IMR-90 (cell line): ENCODE measurements around the gene DBN1. TPM values are rescaled to one million over a fixed set of nuclear protein-coding genes. Genes with fewer than 3 reads are reported as not detected.
A peak's percentile ranks its signal among the peaks of the same experiment; 100 is the strongest.

Experiments used
- ATAC-seq: fragments of 200-7000 bp; cut with Tn5 transposase; 2 replicates; pipeline ENCODE4 v1.9.1; 2020; ENCODE audit warnings: low read depth, mild to moderate bottlenecking, moderate library complexity
- BruUV-seq: library from RNA; stranded (reverse); fragments of 400-500 nt; replicated peaks from 2 replicates; lab custom pipeline; 2021; lab: Mats Ljungman, UMichigan
- CTCF ChIA-PET: fragments of 300-600 bp; formaldehyde crosslinking; extraction: SDS; loops from one replicate; lab custom pipeline; 2021; ENCODE audit warnings: antibody characterized with exemption; lab: Yijun Ruan, JAX
- POLR2A ChIA-PET: fragments of 300-600 bp; sonication (Branson Sonifier 250); formaldehyde crosslinking; loops from one replicate; lab custom pipeline; 2022; ENCODE audit warnings: antibody characterized with exemption; ENCODE audit not compliant: unreplicated experiment; lab: Charles Lee
- DNase-seq: peaks from one replicate; pipeline ENCODE4 v3.0.0; 2013
- H2AFZ ChIP-seq: replicated peaks from 2 replicates; pipeline ENCODE3; 2013; ENCODE audit warnings: low read length, mild to moderate bottlenecking; ENCODE audit not compliant: poor library complexity
- H2AK5ac ChIP-seq: 2 replicates; pipeline ENCODE4 v1.6.1; 2013; ENCODE audit warnings: low read depth, low read length, inconsistent platforms
- H2AK9ac ChIP-seq: replicated peaks from 2 replicates; pipeline ENCODE3; 2013; ENCODE audit warnings: mild to moderate bottlenecking, low read depth, low read length, moderate library complexity; ENCODE audit not compliant: poor library complexity
- H2BK120ac ChIP-seq: 2 replicates; pipeline ENCODE4 v1.6.1; 2013; ENCODE audit warnings: low read depth, low read length, inconsistent platforms
- H2BK15ac ChIP-seq: 3 replicates; pipeline ENCODE4 v1.6.1; 2013; ENCODE audit warnings: low read depth, low read length, inconsistent platforms
- H2BK20ac ChIP-seq: 2 replicates; pipeline ENCODE4 v1.6.1; 2013; ENCODE audit warnings: low read depth, mild to moderate bottlenecking, inconsistent platforms, low read length, moderate library complexity
- H2BK5ac ChIP-seq: 2 replicates; pipeline ENCODE4 v1.6.1; 2013; ENCODE audit warnings: mild to moderate bottlenecking, low read depth, low read length, inconsistent platforms; ENCODE audit not compliant: poor library complexity, severe bottlenecking
- H3K14ac ChIP-seq: replicated peaks from 2 replicates; pipeline ENCODE4 v1.6.1; 2013; ENCODE audit warnings: low read depth, low read length, inconsistent platforms
- H3K18ac ChIP-seq: 2 replicates; pipeline ENCODE4 v1.6.1; 2013; ENCODE audit warnings: low read depth, low read length, control low read depth
- H3K23ac ChIP-seq: 2 replicates; pipeline ENCODE4 v1.6.1; 2013; ENCODE audit warnings: low read depth, low read length, inconsistent platforms
- H3K27ac ChIP-seq: 2 replicates; pipeline ENCODE4 v1.5.1; 2013; ENCODE audit warnings: mild to moderate bottlenecking, control low read depth, low read length; ENCODE audit not compliant: insufficient read depth
- H3K27me3 ChIP-seq: 2 replicates; pipeline ENCODE4 v1.6.1; 2013; ENCODE audit warnings: low read length; ENCODE audit not compliant: control insufficient read depth, insufficient read depth
- H3K36me3 ChIP-seq: 2 replicates; pipeline ENCODE4 v1.6.1; 2013; ENCODE audit warnings: low read length, mixed read lengths; ENCODE audit not compliant: control insufficient read depth, insufficient read depth
- H3K4ac ChIP-seq: 2 replicates; pipeline ENCODE4 v1.6.1; 2013; ENCODE audit warnings: low read depth, low read length, inconsistent platforms
- H3K4me1 ChIP-seq: 2 replicates; pipeline ENCODE4 v1.6.1; 2013; ENCODE audit warnings: low read length, mixed read lengths; ENCODE audit not compliant: control insufficient read depth, insufficient read depth
- H3K4me2 ChIP-seq: 2 replicates; pipeline ENCODE4 v1.6.1; 2013; ENCODE audit warnings: low read depth, mild to moderate bottlenecking, control low read depth, low read length, moderate library complexity
- H3K4me3 ChIP-seq: 2 replicates; pipeline ENCODE4 v1.5.1; 2013; ENCODE audit warnings: low read depth, mild to moderate bottlenecking, control low read depth, low read length, moderate library complexity; ENCODE audit not compliant: insufficient read depth
- H3K56ac ChIP-seq: 2 replicates; pipeline ENCODE4 v1.6.1; 2013; ENCODE audit warnings: low read length, inconsistent platforms; ENCODE audit not compliant: insufficient read depth; ENCODE audit errors: extremely low read depth
- H3K79me1 ChIP-seq, 2 experiments: 2 replicates each; pipeline ENCODE4 v1.6.1; 2013; ENCODE audit warnings: low read length in 2 of 2, inconsistent platforms in 1 of 2, low read depth in 1 of 2
- H3K9ac ChIP-seq: 2 replicates; pipeline ENCODE4 v1.6.1; 2013; ENCODE audit warnings: low read depth, low read length, control low read depth
- H3K9me1 ChIP-seq: 2 replicates; pipeline ENCODE4 v1.6.1; 2013; ENCODE audit warnings: low read length, inconsistent platforms; ENCODE audit not compliant: insufficient read depth
- H3K9me3 ChIP-seq: 2 replicates; pipeline ENCODE4 v1.6.1; 2013; ENCODE audit warnings: low read length; ENCODE audit not compliant: control insufficient read depth, insufficient read depth
- H4K20me1 ChIP-seq: 2 replicates; pipeline ENCODE4 v1.6.1; 2013; ENCODE audit warnings: low read length, inconsistent platforms; ENCODE audit not compliant: insufficient read depth
- H4K5ac ChIP-seq: 2 replicates; pipeline ENCODE4 v1.6.1; 2013; ENCODE audit warnings: mild to moderate bottlenecking, low read depth, low read length, control low read depth
- H4K8ac ChIP-seq, 2 experiments: 2 replicates each; pipeline ENCODE4 v1.6.1; 2013; ENCODE audit warnings: low read depth in 2 of 2, low read length in 2 of 2, control low read depth in 1 of 2, inconsistent platforms in 1 of 2
- H4K91ac ChIP-seq: 2 replicates; pipeline ENCODE4 v1.6.1; 2013; ENCODE audit warnings: low read depth, low read length, inconsistent platforms; ENCODE audit not compliant: insufficient read depth
- FOS ChIP-seq: fragments of 150-350 bp; IDR thresholded peaks from 2 replicates; pipeline ENCODE4 v1.6.1; 2016; ENCODE audit warnings: low read depth, low read length
- POLR2A ChIP-seq: IDR thresholded peaks from 2 replicates; pipeline ENCODE4 v1.6.1; 2012; ENCODE audit warnings: mild to moderate bottlenecking, low read depth, low read length
- RCOR1 ChIP-seq: IDR thresholded peaks from 2 replicates; pipeline ENCODE4 v1.6.1; 2012; ENCODE audit warnings: mild to moderate bottlenecking, low read length, improper control_type of control experiment; ENCODE audit not compliant: insufficient replicate concordance
- SMC3 ChIP-seq: fragments of 150-350 bp; IDR thresholded peaks from 2 replicates; pipeline ENCODE4 v1.6.1; 2016; ENCODE audit warnings: low read depth, mild to moderate bottlenecking, antibody characterized with exemption, low read length, moderate library complexity
- WGBS, 2 experiments: methylation state at CpG; one replicate each; pipeline versions ENCODE4 v1.1.5 to v1.1.7; 2013; ENCODE audit warnings: missing lambda C conversion rate in 2 of 2; ENCODE audit not compliant: insufficient read length in 1 of 2; ENCODE audit errors: extremely low coverage in 2 of 2; 5-methylcytosine and 5-hydroxymethylcytosine counted together
- dilution Hi-C: fragments of 300-500 bp; cut with HindIII; formaldehyde crosslinking; loops from one replicate; pipeline ENCODE4 v1.14.3; 2018; ENCODE audit warnings: low sequenced_read_pairs; ENCODE audit not compliant: unreplicated experiment
- in situ Hi-C: fragments of 300-500 bp; cut with MboI; formaldehyde crosslinking; loops from 3 replicates; pipeline ENCODE4 v1.14.3; 2019; ENCODE audit warnings: low sequenced_read_pairs, inconsistent platforms, mixed read lengths
- intact Hi-C: fragments of 100-400 bp; cut with micrococcal nuclease; formaldehyde crosslinking; loops from 2 replicates; pipeline ENCODE4 v1.10.0; 2022
- polyA plus RNA-seq, 3 experiments: library from polyadenylated mRNA; depleted of rRNA; stranded (reverse); fragments of >200 nt; gene quantifications; 2 replicates each; pipeline ENCODE4 v1.2.3, GENCODE V29; 2012; ENCODE audit warnings: low replicate concordance in 1 of 3
- total RNA-seq: library from RNA; depleted of rRNA; stranded (reverse); fragments of >200 nt; gene quantifications from 2 replicates; pipeline ENCODE4 v1.2.3, GENCODE V29; 2012

Gene DBN1
- total and polyA plus RNA-seq, 2 of the 4 experiments (the other 2 are of a cell fraction): 122 to 187 TPM

DNA sequence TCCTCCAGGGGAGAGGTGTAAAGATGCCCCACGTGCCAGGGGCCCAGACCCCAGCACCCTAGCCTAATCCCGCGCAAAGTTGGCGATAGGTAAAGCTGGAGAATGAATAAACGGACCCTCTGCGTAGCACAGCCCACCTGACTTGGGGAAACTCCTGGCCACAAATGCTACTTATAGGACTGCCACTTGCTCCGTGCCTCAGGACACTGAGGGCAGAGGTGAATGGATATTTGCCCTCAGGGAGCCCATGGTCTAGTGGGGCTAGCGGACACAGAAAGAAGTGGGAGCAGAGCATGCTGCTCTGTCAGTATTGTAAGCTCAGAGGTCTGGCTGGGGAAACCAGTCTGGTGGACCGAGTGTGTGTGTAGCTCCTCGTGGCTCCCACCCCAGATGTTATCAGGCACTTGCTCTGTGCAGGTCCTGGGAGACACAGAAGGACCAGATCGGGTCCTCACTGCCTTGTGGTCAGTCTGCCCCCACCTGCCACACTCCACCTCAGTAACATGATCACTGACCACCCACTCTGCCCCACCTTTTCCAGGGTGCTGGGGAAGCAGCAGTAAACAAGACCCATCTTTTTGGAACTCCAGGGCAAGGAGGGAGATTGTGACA is 46.1 kb downstream of the DBN1 start:
- WGBS, 2 experiments: 40% methylated on average over 2 of the region's 11 CpGs; no CpG with 5 or more reads in 1 of the 2 experiments
- Histone ChIP-seq H3K79me1 (peaks cover 13 to 49% of the 10 kb centered on the region in 2 experiments), H4K91ac (peak overlapping the region; percentile 48), H4K8ac (peak overlapping the region in 1 of 2 experiments; percentile 38; a peak in 2 of 4 replicates), H3K4me2 (peak overlapping the region; percentile 90), H3K27ac (peak overlapping the region; percentile 64), H3K18ac (no peak overlapping the region), H4K5ac (no peak overlapping the region), H3K56ac (peak overlapping the region; percentile 7), H4K20me1 (peaks cover 29% of the 10 kb centered on the region), H3K9ac (peak overlapping the region; percentile 64), H3K4me1 (peaks cover 13% of the 10 kb centered on the region), H3K4me3 (peak overlapping the region; percentile 81), H2AK5ac (peak overlapping the region; percentile 90), H2BK15ac (no peak overlapping the region), H3K9me1 (peaks cover 15% of the 10 kb centered on the region), H3K4ac (peak overlapping the region; percentile 37), H3K27me3 (no peaks in the 10 kb centered on the region), H2BK20ac (no peak overlapping the region), H3K23ac (peak overlapping the region; percentile 89; the same call in 1 of the 2 replicates), H2AFZ (peak overlapping the region; percentile 85), H3K9me3 (no peaks in the 10 kb centered on the region), H2BK5ac (peak overlapping the region; percentile 51), H3K36me3 (peaks cover 3% of the 10 kb centered on the region; the same call in 1 of the 2 replicates), H2BK120ac (no peak overlapping the region), H3K14ac (peak overlapping the region; percentile 0), H2AK9ac (peak overlapping the region; percentile 86)
- dilution Hi-C loops: no loop called here
- POLR2A ChIA-PET: interaction anchor here (0.9 kb wide), 1 partner anchor 42 kb away, joined by 3 read pairs; no protein-coding TSS in a partner anchor
- in situ Hi-C loops: no loop called here
- ATAC-seq (no peak), DNase-seq (no peak)
- CTCF ChIA-PET: interaction anchor here (1.3 to 3.1 kb wide), 3 partner anchors 13 to 37 kb away, joined by 3 to 13 read pairs (median 4); no protein-coding TSS in a partner anchor
- intact Hi-C loops: no loop called here
- BruUV-seq: no TSS peak
- TF ChIP-seq POLR2A (no peak), FOS (no peak), SMC3 (no peak), RCOR1 (no peak)
